Brain microvascular endothelial cell (primary cell): ENCODE measurements around the gene CISD3.
A peak's percentile ranks its signal among the peaks of the same experiment; 100 is the strongest.

Source experiments
- DNase-seq: peaks from one replicate; pipeline ENCODE4 v3.0.0-alpha.2; 2020
- H3K27ac ChIP-seq: fragments of 250-450 bp; sonication (Bioruptor Pico); 2 replicates; pipeline ENCODE4 v1.5.1; 2020; ENCODE audit warnings: mild to moderate bottlenecking, moderate library complexity
- H3K27me3 ChIP-seq: fragments of 250-450 bp; sonication (Bioruptor Pico); replicated peaks from 2 replicates; pipeline ENCODE4 v1.5.1; 2020; ENCODE audit warnings: mild to moderate bottlenecking
- H3K36me3 ChIP-seq: fragments of 250-450 bp; sonication (Bioruptor Pico); replicated peaks from 2 replicates; pipeline ENCODE4 v1.5.1; 2020; ENCODE audit warnings: mild to moderate bottlenecking
- H3K4me3 ChIP-seq: 2 replicates; pipeline ENCODE4 v1.5.1; 2011; ENCODE audit warnings: low read depth, mild to moderate bottlenecking, control low read depth, low read length, moderate library complexity
- CTCF ChIP-seq: IDR thresholded peaks from 2 replicates; pipeline ENCODE4 v1.5.1; 2011; ENCODE audit warnings: low read depth, mild to moderate bottlenecking, moderate library complexity, low read length, control low read depth, inconsistent platforms; ENCODE audit errors: missing control alignments
- in situ Hi-C: cut with HindIII; loops from 2 replicates; pipeline ENCODE4 v1.10.0; 2017; ENCODE audit warnings: low sequenced_read_pairs, low pct_ligation_motif_present

Gene CISD3

GRCh38 chr17:38779965-38780752, 50.0 kb downstream of the CISD3 start:
- no peaks in the 10 kb centered on the region for H3K27me3 ChIP-seq
- H3K36me3 ChIP-seq: peaks cover 81% of the 10 kb centered on the region
- H3K27ac ChIP-seq: no peak overlapping the region
- no peak for TF ChIP-seq CTCF
- no peak for DNase-seq
- H3K4me3 ChIP-seq: no peak overlapping the region
- in situ Hi-C loops: no loop called here

- peaks cover 69% of the 10 kb centered on the region for H3K36me3 ChIP-seq
- H3K4me3 ChIP-seq: no peak overlapping the region
- H3K27ac ChIP-seq: no peak overlapping the region
- peak; percentile 3 for TF ChIP-seq CTCF
- in situ Hi-C loops: no loop called here
- no peak for DNase-seq
- H3K27me3 ChIP-seq: no peaks in the 10 kb centered on the region
These were observed 53.1 kb downstream of the CISD3 start for GRCh38 chr17:38783227-38783626.
